Measurements from ENCODE around the gene KRT2. TPM values are rescaled to one million over a fixed set of nuclear protein-coding genes. Genes with fewer than 3 reads are reported as not detected.

KRT2 gene
- total and polyA plus RNA-seq, 10 donors = 0.07 to 0.52 (median 0.34) TPM; not detected in 4

DNA sequence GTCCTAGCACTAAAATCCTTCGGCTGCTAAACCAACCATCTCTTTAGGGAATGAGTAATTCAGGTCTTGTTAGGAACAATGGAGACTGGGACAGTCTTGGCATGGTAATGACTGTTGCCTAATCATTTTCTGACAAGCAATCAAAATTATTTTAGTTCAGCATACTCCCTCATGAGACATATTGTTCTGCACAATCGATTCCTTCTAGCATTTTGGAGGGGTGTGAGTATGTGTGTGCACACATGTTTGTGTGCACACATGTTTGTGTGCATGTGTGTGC is 30.3 kb upstream of the KRT2 start:
- intact Hi-C loops (cut with DNase I; ENCODE audit: low total_unique reads) = no loop called here
- no peaks in the 10 kb centered on the region for H3K4me1 ChIP-seq
- no peaks in the 10 kb centered on the region for H3K36me3 ChIP-seq
- H3K27ac ChIP-seq = no peak overlapping the region
- TF ChIP-seq POLR2A (IDR thresholded peaks at IDR 0.05) (no peak), POLR2AphosphoS5 (IDR thresholded peaks at IDR 0.05) (no peak)
- TF ChIP-seq, protein P1, sequence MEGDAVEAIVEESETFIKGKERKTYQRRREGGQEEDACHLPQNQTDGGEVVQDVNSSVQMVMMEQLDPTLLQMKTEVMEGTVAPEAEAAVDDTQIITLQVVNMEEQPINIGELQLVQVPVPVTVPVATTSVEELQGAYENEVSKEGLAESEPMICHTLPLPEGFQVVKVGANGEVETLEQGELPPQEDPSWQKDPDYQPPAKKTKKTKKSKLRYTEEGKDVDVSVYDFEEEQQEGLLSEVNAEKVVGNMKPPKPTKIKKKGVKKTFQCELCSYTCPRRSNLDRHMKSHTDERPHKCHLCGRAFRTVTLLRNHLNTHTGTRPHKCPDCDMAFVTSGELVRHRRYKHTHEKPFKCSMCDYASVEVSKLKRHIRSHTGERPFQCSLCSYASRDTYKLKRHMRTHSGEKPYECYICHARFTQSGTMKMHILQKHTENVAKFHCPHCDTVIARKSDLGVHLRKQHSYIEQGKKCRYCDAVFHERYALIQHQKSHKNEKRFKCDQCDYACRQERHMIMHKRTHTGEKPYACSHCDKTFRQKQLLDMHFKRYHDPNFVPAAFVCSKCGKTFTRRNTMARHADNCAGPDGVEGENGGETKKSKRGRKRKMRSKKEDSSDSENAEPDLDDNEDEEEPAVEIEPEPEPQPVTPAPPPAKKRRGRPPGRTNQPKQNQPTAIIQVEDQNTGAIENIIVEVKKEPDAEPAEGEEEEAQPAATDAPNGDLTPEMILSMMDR (IDR thresholded peaks at IDR 0.05 in 8 of 11, conservative IDR thresholded peaks at IDR 0.05 in 3 of 11) = no peak
- WGBS, 5 donors = 52 to 86% (median 76%) methylated on average over 2 of the region's 2 CpGs
- H3K9me3 ChIP-seq = no peaks in the 10 kb centered on the region
- no peak overlapping the region for H3K4me3 ChIP-seq
- no peak for DNase-seq
- peaks cover 0 to 28% (median 0%) of the 10 kb centered on the region in 7 donors for H3K27me3 ChIP-seq (replicated peaks in 1 of 7)

DNA sequence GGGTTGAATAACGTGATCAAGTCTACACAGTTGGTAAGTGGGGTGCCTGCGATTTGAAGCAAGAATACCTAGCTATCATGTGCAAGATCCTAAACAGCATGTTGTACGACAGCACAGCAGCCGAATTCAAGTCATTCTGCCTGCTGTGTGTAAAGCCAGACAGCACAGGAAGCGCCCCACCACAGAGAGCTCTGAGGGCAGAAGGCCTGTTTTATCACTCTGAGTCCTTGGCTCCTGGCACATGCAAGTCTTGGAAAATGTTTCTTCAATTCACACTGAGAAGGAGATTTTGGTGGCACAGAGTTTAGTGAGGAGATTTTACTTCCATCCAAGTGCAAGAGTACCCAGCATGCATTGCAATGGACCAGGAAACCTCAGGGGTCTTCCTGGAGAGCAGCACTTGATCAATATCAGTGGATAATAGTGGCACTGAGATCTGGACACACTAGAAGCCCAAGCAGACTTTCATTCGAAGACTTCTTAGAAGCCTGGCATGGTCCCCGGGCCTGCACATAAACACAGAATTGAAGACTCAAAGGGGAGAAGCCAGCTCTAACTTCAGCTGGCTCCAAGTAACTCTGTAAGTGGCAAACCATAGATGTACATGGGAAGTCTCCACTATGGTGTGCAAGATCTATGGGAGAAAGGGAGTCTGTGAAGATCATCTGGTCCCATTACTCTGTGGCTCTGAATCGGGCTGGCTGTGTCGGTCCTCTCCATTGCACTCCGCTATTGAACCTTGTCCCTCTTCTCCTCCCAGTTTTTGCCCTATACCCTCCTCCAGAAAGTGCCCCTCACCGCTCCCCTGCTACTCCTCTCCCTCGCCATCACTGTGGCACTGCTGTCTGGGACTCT is 29.7 kb upstream of the KRT2 start:
- WGBS, 5 donors = 55 to 69% (median 62%) methylated on average over 12 of the region's 12 CpGs
- H3K9me3 ChIP-seq = no peaks in the 10 kb centered on the region
- intact Hi-C loops (cut with DNase I; ENCODE audit: low total_unique reads) = no loop called here
- no peak for DNase-seq
- H3K36me3 ChIP-seq = no peaks in the 10 kb centered on the region
- peaks cover 0 to 23% (median 0%) of the 10 kb centered on the region in 7 donors for H3K27me3 ChIP-seq (replicated peaks in 1 of 7)
- H3K4me1 ChIP-seq = no peaks in the 10 kb centered on the region
- H3K4me3 ChIP-seq = no peak overlapping the region
- TF ChIP-seq, protein P1 (IDR thresholded peaks at IDR 0.05 in 8 of 11, conservative IDR thresholded peaks at IDR 0.05 in 3 of 11) = no peak
- TF ChIP-seq POLR2A (IDR thresholded peaks at IDR 0.05) (no peak), POLR2AphosphoS5 (IDR thresholded peaks at IDR 0.05) (no peak)
- H3K27ac ChIP-seq = no peak overlapping the region

DNA sequence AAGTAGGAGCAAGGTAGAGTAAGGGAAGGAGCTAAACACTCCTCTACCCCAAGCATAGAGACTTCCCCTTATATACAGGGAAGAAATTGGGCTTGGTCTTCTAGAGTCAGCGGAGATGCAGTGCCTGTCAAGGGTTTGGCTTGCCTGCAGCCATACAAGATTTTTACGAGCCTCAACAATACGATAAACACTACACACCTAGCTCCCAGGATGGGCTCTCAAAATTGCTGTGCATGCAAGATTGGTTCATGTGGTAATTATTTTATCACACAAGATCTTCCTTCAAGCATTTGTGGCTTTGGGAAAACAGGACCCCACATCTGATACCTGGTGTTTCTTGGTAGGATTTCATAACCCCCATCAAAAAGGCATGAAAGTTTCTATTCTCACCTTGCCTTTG is 28.4 kb upstream of the KRT2 start, which contains the start of gene KRT1:
KRT1 (minus strand) TSS at position 45 of the 400 bp plus-strand sequence. CDS start 59 bp downstream, outside the sequence.
- 91 to 95% (median 92%) methylated on average over 3 of the region's 3 CpGs for WGBS, 5 donors
- H3K36me3 ChIP-seq = no peaks in the 10 kb centered on the region
- no peaks in the 10 kb centered on the region for H3K4me1 ChIP-seq
- H3K27me3 ChIP-seq (replicated peaks in 1 of 7) = peaks cover 0 to 13% (median 0%) of the 10 kb centered on the region in 7 donors
- intact Hi-C loops (cut with DNase I; ENCODE audit: low total_unique reads) = no loop called here
- H3K4me3 ChIP-seq = no peak within 1 kb of the TSS
- DNase-seq = no peak
- no peak within 1 kb of the TSS for H3K27ac ChIP-seq
- no peaks in the 10 kb centered on the region for H3K9me3 ChIP-seq
- TF ChIP-seq POLR2AphosphoS5 (IDR thresholded peaks at IDR 0.05) (no peak), POLR2A (IDR thresholded peaks at IDR 0.05) (no peak)
- TF ChIP-seq, protein P1 (IDR thresholded peaks at IDR 0.05 in 8 of 11, conservative IDR thresholded peaks at IDR 0.05 in 3 of 11) = no peak

DNA sequence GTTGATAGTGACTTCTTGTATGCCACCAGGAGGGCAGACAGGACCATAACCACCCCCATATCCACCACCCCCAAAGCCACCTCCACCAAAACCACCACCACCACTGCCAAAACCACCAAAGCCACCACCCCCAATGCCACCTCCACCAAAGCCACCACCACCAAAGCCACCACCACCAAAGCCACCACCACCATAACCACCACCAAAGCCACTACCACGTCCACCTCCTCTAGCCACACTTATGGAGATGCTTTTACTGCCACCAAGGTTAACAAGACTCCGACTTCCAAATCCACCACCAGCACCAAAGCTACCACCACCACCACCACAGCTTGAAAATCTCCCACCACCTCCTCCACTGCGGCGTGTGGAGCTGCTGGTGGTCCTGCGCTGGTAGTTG is 27.9 kb upstream of the KRT2 start:
- H3K27ac ChIP-seq = no peak overlapping the region
- peaks cover 0 to 13% (median 0%) of the 10 kb centered on the region in 7 donors for H3K27me3 ChIP-seq (replicated peaks in 1 of 7)
- H3K4me3 ChIP-seq = no peak overlapping the region
- H3K36me3 ChIP-seq = no peaks in the 10 kb centered on the region
- H3K9me3 ChIP-seq = no peaks in the 10 kb centered on the region
- DNase-seq = no peak
- intact Hi-C loops (cut with DNase I; ENCODE audit: low total_unique reads) = no loop called here
- WGBS, 5 donors = 81 to 92% (median 88%) methylated on average over 5 of the region's 5 CpGs
- H3K4me1 ChIP-seq = no peaks in the 10 kb centered on the region
- TF ChIP-seq POLR2AphosphoS5 (IDR thresholded peaks at IDR 0.05) (no peak), POLR2A (IDR thresholded peaks at IDR 0.05) (no peak)
- TF ChIP-seq, protein P1 (IDR thresholded peaks at IDR 0.05 in 8 of 11, conservative IDR thresholded peaks at IDR 0.05 in 3 of 11) = no peak

All from spleen (tissue), 11 donors.